HepG2 (cell line): ENCODE measurements around the gene SFXN5. TPM values are rescaled to one million over a fixed set of nuclear protein-coding genes. Genes with fewer than 3 reads are reported as not detected.

Experiments
- ARNTL ChIP-seq: sonication (generic); formaldehyde crosslinking; IDR thresholded peaks from 2 replicates; pipeline ENCODE4 v1.4.0; 2020; ENCODE audit warnings: mild to moderate bottlenecking, missing genetic modification reagents
- ASH2L ChIP-seq: fragments of 300-600, 200-600 bp; sonication (generic); IDR thresholded peaks from 2 replicates; pipeline ENCODE4 v1.7.0; 2017; ENCODE audit warnings: low read depth, mild to moderate bottlenecking, moderate library complexity, mixed read lengths, low read length; ENCODE audit not compliant: insufficient read length
- ATF2 ChIP-seq: sonication (generic); formaldehyde crosslinking; IDR thresholded peaks from 2 replicates; pipeline ENCODE4 v1.4.0; 2020; ENCODE audit warnings: missing genetic modification reagents
- DNMT3B ChIP-seq: conservative IDR thresholded peaks from 2 replicates; pipeline ENCODE4 v1.6.1; 2016; ENCODE audit warnings: missing biosample characterization, control low read depth
- FOXO4 ChIP-seq: sonication (generic); formaldehyde crosslinking; conservative IDR thresholded peaks from 2 replicates; pipeline ENCODE4 v1.8.1; 2023; ENCODE audit warnings: missing genetic modification reagents
- HMGXB4 ChIP-seq, 2 experiments: sonication (generic) in 1 of 2; formaldehyde crosslinking in 1 of 2; IDR thresholded peaks; 2 replicates each; pipeline versions ENCODE4 v1.4.0 to v1.6.1; 2018 to 2020; ENCODE audit warnings: missing genetic modification reagents in 2 of 2, borderline replicate concordance in 1 of 2, low read depth in 1 of 2, mild to moderate bottlenecking in 1 of 2, missing biosample characterization in 1 of 2
- KLF9 ChIP-seq: IDR thresholded peaks from 2 replicates; pipeline ENCODE4 v1.6.1; 2016; ENCODE audit warnings: low read depth
- MNT ChIP-seq: fragments of 450-650 bp; IDR thresholded peaks from 2 replicates; pipeline ENCODE4 v1.6.1; 2016
- NAIF1 ChIP-seq: sonication (generic); formaldehyde crosslinking; IDR thresholded peaks from 2 replicates; pipeline ENCODE4 v1.5.0; 2020; ENCODE audit warnings: mild to moderate bottlenecking, missing genetic modification reagents, borderline replicate concordance
- NR0B2 ChIP-seq: sonication (generic); formaldehyde crosslinking; IDR thresholded peaks from 2 replicates; pipeline ENCODE4 v1.4.0; 2020; ENCODE audit warnings: mild to moderate bottlenecking, missing genetic modification reagents
- NR2F6 ChIP-seq, 2 experiments: IDR thresholded peaks; 2 replicates each; pipeline ENCODE4 v1.6.1; 2016; ENCODE audit warnings: antibody characterized with exemption in 1 of 2, mild to moderate bottlenecking in 1 of 2
- PAWR ChIP-seq: sonication (generic); formaldehyde crosslinking; IDR thresholded peaks from 2 replicates; pipeline ENCODE4 v1.4.0; 2020; ENCODE audit warnings: missing genetic modification reagents, mild to moderate bottlenecking, borderline replicate concordance
- SMC3 ChIP-seq: IDR thresholded peaks from 2 replicates; pipeline ENCODE4 v1.6.1; 2011; ENCODE audit warnings: low read length, improper control_type of control experiment
- ZNF558 ChIP-seq: sonication (generic); formaldehyde crosslinking; IDR thresholded peaks from 2 replicates; pipeline ENCODE4 v1.9.0; 2022; ENCODE audit warnings: mild to moderate bottlenecking, missing genetic modification reagents, borderline replicate concordance
- ZNF609 ChIP-seq: sonication (generic); formaldehyde crosslinking; IDR thresholded peaks from 2 replicates; pipeline ENCODE4 v1.4.0; 2020; ENCODE audit warnings: mild to moderate bottlenecking, missing genetic modification reagents, borderline replicate concordance
- ZNF678 ChIP-seq: sonication (generic); formaldehyde crosslinking; IDR thresholded peaks from 2 replicates; pipeline ENCODE4 v1.4.0; 2020; ENCODE audit warnings: mild to moderate bottlenecking, missing genetic modification reagents
- polyA plus RNA-seq, 8 experiments: library from polyadenylated mRNA; depleted of rRNA in 3 of 8; stranded (reverse) in 7 of 8; unstranded in 1 of 8; fragments of >200 nt; fragmentation: Illumina TruSeq in 4 of 8; extraction: Trizol in 4 of 8; gene quantifications; 2 replicates each; pipeline versions ENCODE4 v1.2.1 to v1.2.3, GENCODE V29; 2011 to 2016; ENCODE audit warnings: low read depth in 4 of 8, missing spikeins in 1 of 8, mixed read lengths in 1 of 8; ENCODE audit not compliant: insufficient read depth in 1 of 8
- total RNA-seq, 5 experiments: library from RNA; depleted of rRNA; stranded (reverse); fragments of >200 nt; fragmentation: Illumina TruSeq; extraction: Trizol; gene quantifications; 2 replicates each; pipeline ENCODE4 v1.2.3, GENCODE V29; 2016; ENCODE audit warnings: low read depth in 1 of 5

Gene SFXN5
- total and polyA plus RNA-seq, 2 of the 13 experiments (the other 11 are each of a cell fraction or from before 2014, with no cell fraction given): 34.9 to 37.4 TPM

- no peak for TF ChIP-seq ZNF609
- no peak for TF ChIP-seq NR2F6 (IDR thresholded peaks at IDR 0.05)
- peak; percentile 16; the same call in 1 of the 2 replicates for TF ChIP-seq NR2F6 (CRISPR knock-in tag; IDR thresholded peaks at IDR 0.05)
- TF ChIP-seq KLF9: no peak
- no peak for TF ChIP-seq ARNTL (CRISPR knock-in tag)
- no peak for TF ChIP-seq ASH2L
- 0 out of 2 replicates have a peak, but pooled peaks have one; percentile 2 for TF ChIP-seq ZNF558 (CRISPR knock-in tag)
- TF ChIP-seq NR0B2 (CRISPR knock-in tag): 0 out of 2 replicates have a peak, but pooled peaks have one; percentile 27
- no peak for TF ChIP-seq FOXO4
- TF ChIP-seq DNMT3B: no peak
- peak; percentile 86 for TF ChIP-seq SMC3
- TF ChIP-seq ZNF678 (CRISPR knock-in tag): no peak
- TF ChIP-seq ATF2 (CRISPR knock-in tag): no peak
- TF ChIP-seq PAWR (CRISPR knock-in tag): no peak
- no peak for TF ChIP-seq MNT
- no peak for TF ChIP-seq NAIF1 (CRISPR knock-in tag)
- 0 out of 4 replicates have a peak, but pooled peaks have one; percentile 29 to 55 for TF ChIP-seq HMGXB4 (CRISPR knock-in tag; IDR thresholded peaks at IDR 0.05; ENCODE audit: borderline replicate concordance in 1 of 2, low read depth in 1 of 2)
Observed at GRCh38 chr2:72893594-72894319, 177.8 kb downstream of the SFXN5 start (continued).
